Suprapubic skin (tissue), 3 donors: ENCODE data around the gene NR6A1.

Experiments
- POLR2A ChIP-seq, 2 donors: fragments of 450-650 bp; IDR thresholded peaks; one replicate each; pipeline ENCODE4 v1.6.1; 2017; ENCODE audit warnings: antibody characterized with exemption in 2 of 2, mild to moderate bottlenecking in 2 of 2, moderate library complexity in 2 of 2
- TF ChIP-seq, protein P1 (sequence below), 2 donors: fragments of 200-600 bp in 1 of 2; fragments of 450-650 bp in 1 of 2; sonication (generic) in 1 of 2; IDR thresholded peaks; one replicate each; pipeline ENCODE4 v1.5.1; 2016 to 2019; ENCODE audit warnings: antibody characterized with exemption in 2 of 2, mild to moderate bottlenecking in 1 of 2, moderate library complexity in 1 of 2

DNA sequence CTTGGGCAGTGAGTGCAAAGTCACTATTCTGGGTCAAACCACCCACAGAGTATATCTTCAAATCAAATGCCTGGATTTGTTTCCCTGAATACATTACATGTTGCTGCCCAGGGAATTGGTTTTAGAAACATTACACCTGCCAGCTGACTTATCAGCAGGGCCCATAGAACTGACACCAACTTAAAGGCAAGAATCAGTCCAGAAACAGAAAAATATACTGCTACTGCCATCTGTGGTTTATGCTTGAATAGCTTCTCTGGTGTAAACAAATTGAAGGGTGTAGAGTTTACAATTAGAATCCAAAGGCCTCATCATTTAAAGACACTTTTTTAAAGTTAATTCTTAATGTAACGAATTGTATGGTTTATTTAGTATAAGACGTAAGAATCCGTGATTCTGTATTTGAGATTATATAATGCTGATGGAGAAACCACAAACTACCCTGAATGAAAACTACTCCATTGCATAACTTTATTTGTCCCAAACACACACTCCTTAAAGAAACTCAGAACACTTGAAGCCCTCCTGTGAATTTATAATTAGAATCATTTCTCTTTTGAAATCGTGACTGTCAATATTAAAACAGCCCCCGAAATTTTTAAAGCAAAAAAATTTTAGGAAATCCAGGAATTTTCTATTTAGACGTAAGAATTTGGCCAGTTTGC is 6.2 kb downstream of the NR6A1 start:
- TF ChIP-seq, protein P1, sequence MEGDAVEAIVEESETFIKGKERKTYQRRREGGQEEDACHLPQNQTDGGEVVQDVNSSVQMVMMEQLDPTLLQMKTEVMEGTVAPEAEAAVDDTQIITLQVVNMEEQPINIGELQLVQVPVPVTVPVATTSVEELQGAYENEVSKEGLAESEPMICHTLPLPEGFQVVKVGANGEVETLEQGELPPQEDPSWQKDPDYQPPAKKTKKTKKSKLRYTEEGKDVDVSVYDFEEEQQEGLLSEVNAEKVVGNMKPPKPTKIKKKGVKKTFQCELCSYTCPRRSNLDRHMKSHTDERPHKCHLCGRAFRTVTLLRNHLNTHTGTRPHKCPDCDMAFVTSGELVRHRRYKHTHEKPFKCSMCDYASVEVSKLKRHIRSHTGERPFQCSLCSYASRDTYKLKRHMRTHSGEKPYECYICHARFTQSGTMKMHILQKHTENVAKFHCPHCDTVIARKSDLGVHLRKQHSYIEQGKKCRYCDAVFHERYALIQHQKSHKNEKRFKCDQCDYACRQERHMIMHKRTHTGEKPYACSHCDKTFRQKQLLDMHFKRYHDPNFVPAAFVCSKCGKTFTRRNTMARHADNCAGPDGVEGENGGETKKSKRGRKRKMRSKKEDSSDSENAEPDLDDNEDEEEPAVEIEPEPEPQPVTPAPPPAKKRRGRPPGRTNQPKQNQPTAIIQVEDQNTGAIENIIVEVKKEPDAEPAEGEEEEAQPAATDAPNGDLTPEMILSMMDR (IDR thresholded peaks at IDR 0.05), result peak in 1 of 2 donors; percentile 8
- no peak for TF ChIP-seq POLR2A (IDR thresholded peaks at IDR 0.05)
